Activated T-cell treated with anti-CD3 and anti-CD28 coated beads, Interleukin-2, amount 50 U/mL, for 4 hours (primary cell): ENCODE measurements around the gene STK32A. TPM values are rescaled to one million over a fixed set of nuclear protein-coding genes. Genes with fewer than 3 reads are reported as not detected.

Experiments
- ATAC-seq, 2 donors: fragments of 200-7000 bp; cut with Tn5 transposase; one replicate each; pipeline ENCODE4 v1.10.0; 2021
- DNase-seq: peaks from one replicate; pipeline ENCODE4 v3.0.0-alpha.2; 2020
- H3K27me3 Mint-ChIP-seq: one replicate; pipeline ENCODE4 v1.8.0; 2021; ENCODE audit warnings: low read depth, mixed read lengths
- H3K36me3 Mint-ChIP-seq: one replicate; pipeline ENCODE4 v1.8.0; 2022; ENCODE audit warnings: mixed read lengths; ENCODE audit not compliant: insufficient read depth
- H3K4me1 Mint-ChIP-seq: one replicate; pipeline ENCODE4 v1.8.0; 2021; ENCODE audit warnings: low read depth, mixed read lengths
- H3K4me3 Mint-ChIP-seq: one replicate; pipeline ENCODE4 v1.8.0; 2021; ENCODE audit warnings: mild to moderate bottlenecking, moderate library complexity, mixed read lengths
- H3K9me3 Mint-ChIP-seq: one replicate; pipeline ENCODE4 v1.8.0; 2021; ENCODE audit warnings: mixed read lengths
- total RNA-seq, 3 donors: library from RNA; stranded (reverse); gene quantifications; one replicate each; pipeline ENCODE4 v1.2.1, GENCODE V29; 2021

The STK32A gene
- total RNA-seq, 3 donors from 2014 or later: not detected

DNA sequence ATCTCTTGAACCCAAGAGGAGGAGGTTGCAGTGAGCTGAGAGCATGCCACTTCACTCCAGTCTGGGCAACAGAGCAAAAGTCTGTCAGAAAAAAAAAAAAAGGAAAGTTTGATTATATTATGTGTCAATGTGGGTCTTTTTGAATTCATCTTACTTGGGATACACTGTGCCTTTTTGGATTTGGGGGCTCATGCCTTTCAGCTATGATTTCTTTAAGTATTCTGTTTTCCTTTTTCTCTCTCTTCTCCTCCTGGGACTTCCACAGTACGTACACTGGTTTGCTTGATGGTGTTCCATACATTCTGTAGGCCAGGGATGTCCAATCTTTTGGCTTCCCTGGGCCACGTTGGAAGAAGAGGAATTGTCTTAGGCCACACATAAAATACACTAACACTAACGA lies 146.7 kb downstream of the STK32A start:
- no peaks in the 10 kb centered on the region for H3K27me3 Mint-ChIP-seq
- no peaks in the 10 kb centered on the region for H3K9me3 Mint-ChIP-seq
- ATAC-seq: no peak
- H3K4me1 Mint-ChIP-seq: no peaks in the 10 kb centered on the region
- no peak for DNase-seq
- H3K36me3 Mint-ChIP-seq: no peaks in the 10 kb centered on the region
- H3K4me3 Mint-ChIP-seq: no peak overlapping the region

- DNase-seq: no peak
- Mint-ChIP-seq H3K4me3 (no peak overlapping the region), H3K9me3 (no peaks in the 10 kb centered on the region), H3K27me3 (no peaks in the 10 kb centered on the region), H3K4me1 (no peaks in the 10 kb centered on the region), H3K36me3 (no peaks in the 10 kb centered on the region)
- no peak for ATAC-seq
Measured at GRCh38 chr5:147382776-147383175, 147.9 kb downstream of the STK32A start.

- Mint-ChIP-seq H3K27me3 (no peaks in the 10 kb centered on the region), H3K36me3 (no peaks in the 10 kb centered on the region), H3K4me1 (no peaks in the 10 kb centered on the region), H3K4me3 (no peak overlapping the region), H3K9me3 (no peaks in the 10 kb centered on the region)
- DNase-seq: no peak
- no peak for ATAC-seq
Measured at GRCh38 chr5:147384346-147385193, 149.7 kb downstream of the STK32A start.

DNA sequence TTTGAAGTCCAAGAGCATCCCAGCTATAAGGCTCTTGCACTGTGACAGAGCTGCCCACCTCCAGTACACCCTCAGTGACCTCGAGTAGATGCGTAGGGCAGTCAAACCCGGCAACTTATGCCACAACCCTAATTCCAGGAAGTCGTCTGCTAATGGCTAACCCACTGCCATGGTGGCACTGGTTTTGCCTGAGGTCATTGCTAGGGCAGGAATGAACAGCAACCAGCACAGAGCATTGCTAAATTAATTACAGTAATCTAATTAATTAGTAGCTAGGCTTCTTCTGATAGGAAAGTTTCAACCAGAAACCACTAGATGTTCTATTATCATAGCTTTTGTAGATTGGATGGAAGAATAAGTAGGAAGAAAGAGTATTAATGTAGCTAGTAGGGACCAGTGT lies 152.3 kb downstream of the STK32A start:
- Mint-ChIP-seq H3K27me3 (peaks cover 4% of the 10 kb centered on the region), H3K36me3 (no peaks in the 10 kb centered on the region), H3K9me3 (no peaks in the 10 kb centered on the region), H3K4me3 (no peak overlapping the region), H3K4me1 (no peaks in the 10 kb centered on the region)
- ATAC-seq (no peak), DNase-seq (no peak)

GRCh38 chr5:147388184-147389108 lies 153.6 kb downstream of the STK32A start:
- no peak for ATAC-seq
- Mint-ChIP-seq H3K9me3 (no peaks in the 10 kb centered on the region), H3K36me3 (no peaks in the 10 kb centered on the region)

DNA sequence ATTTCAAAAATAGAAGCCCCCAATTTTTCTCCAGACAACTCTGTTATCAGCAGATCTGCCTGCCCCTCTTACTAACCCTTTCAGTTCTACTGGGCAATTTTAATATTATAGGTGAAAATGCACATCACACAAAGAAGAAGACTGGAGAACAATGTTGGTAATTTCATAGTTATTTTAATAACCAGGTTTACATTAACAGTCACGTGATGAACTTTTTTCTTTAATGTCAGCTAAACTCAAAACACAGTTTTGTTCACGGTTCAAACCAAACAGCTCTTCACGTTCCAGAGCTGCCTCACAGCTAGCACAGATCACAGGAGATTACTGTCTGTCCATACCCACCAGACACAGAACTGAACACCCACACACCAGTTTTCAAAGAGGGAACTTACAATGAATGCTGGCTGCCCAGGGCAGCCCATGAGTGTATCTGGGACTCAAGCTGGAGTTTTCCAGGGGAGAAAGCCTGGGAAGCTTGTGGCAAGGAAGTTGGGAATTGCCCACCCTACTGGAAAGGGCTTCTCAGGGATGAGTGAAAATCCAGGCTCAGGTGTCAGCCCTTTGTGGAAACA lies 155.9 kb downstream of the STK32A start:
- DNase-seq (no peak), ATAC-seq (no peak)
- no peaks in the 10 kb centered on the region for H3K4me1 Mint-ChIP-seq
- H3K36me3 Mint-ChIP-seq: no peaks in the 10 kb centered on the region
- no peaks in the 10 kb centered on the region for H3K9me3 Mint-ChIP-seq
- H3K4me3 Mint-ChIP-seq: no peak overlapping the region
- peaks cover 4% of the 10 kb centered on the region for H3K27me3 Mint-ChIP-seq

More at GRCh38 chr5:147388184-147389108, 153.6 kb downstream of the STK32A start:
- Mint-ChIP-seq H3K4me3 (no peak overlapping the region), H3K4me1 (no peaks in the 10 kb centered on the region), H3K27me3 (peaks cover 4% of the 10 kb centered on the region)
- no peak for DNase-seq

DNA sequence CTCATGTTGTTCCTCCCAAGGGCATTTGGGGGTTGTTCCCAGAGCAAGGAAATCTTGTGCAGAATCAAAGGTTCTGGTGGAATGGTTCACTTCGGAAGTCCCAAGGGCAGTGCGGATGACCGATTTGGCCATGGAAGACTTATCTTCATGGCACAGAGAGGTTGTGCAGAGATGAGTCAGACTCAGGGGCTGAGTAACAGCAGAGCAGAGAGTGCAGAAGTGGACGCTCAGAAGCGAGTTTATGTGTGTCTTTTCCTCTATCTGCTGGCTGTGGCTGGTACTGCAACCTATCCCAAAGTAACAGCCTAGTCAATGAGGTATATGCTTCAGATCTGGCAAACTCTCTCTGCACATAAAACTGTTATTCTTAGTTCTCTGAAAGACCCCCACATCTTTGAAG lies 157.0 kb downstream of the STK32A start:
- Mint-ChIP-seq H3K4me3 (no peak overlapping the region), H3K27me3 (peaks cover 4% of the 10 kb centered on the region), H3K4me1 (no peaks in the 10 kb centered on the region), H3K36me3 (no peaks in the 10 kb centered on the region), H3K9me3 (no peaks in the 10 kb centered on the region)
- ATAC-seq: no peak
- DNase-seq: no peak

DNA sequence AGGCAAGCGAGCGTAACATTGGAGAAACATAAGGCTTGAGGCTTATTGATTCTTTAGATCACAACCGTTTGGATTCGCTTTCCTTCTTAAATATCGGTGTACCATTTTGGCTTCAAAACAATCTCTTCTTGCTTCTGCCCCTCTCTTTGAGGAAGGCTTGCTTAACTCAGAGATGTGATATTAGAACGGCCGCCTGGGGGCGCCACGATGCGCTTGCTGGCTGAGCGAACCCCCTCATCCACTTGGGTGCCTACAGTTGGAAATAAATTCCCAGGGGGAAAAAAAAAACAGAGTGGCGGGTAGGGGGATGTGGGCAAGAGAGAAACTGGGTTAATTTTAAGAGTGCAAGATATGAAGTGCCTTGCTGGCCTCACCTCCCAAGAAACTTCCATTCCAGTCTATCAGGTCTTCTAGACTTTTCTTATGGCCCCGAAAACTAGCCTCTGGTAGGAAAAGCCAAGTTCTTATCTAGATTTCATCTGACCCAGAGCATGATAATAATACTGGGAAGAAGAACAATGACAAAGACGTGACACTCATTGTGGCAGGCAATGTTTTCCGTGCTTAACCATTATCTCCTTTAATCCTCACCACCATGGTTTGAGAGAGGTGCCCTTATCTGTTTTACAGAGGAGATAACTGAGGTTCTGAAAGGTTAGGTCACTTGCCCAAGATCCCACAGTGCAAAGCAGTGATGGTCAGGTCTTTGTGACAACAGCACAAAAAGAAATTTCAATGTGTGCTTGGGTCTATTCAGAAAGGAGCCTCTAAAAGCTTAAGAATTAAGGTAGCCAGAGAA lies 159.2 kb downstream of the STK32A start:
- Mint-ChIP-seq H3K4me3 (no peak overlapping the region), H3K4me1 (no peaks in the 10 kb centered on the region), H3K9me3 (no peaks in the 10 kb centered on the region), H3K27me3 (peaks cover 4% of the 10 kb centered on the region), H3K36me3 (no peaks in the 10 kb centered on the region)
- no peak for ATAC-seq
- DNase-seq: no peak

- ATAC-seq: no peak
- no peaks in the 10 kb centered on the region for H3K36me3 Mint-ChIP-seq
Measured at GRCh38 chr5:147396070-147396823, 161.4 kb downstream of the STK32A start.

DNA sequence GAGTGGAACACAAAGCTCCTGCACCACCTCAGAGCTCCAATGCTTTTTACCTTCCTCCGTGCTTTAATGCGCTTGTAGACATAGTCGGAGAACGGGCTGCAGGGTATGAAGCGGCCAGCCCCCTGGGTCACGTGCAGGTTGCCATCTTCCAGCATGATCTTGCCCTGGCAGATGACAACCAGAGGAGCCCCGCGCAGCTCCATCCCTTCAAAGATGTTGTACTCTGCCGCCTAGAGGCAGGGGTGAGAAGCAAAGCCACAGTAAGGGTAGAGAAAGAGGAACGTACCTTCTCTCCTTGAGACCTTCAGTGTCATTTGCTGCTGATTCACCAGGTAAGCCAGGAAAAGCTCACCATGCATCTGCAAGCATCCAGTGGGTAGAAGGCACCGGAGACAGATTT lies 162.8 kb downstream of the STK32A start:
- Mint-ChIP-seq H3K27me3 (no peaks in the 10 kb centered on the region), H3K4me3 (no peak overlapping the region), H3K9me3 (no peaks in the 10 kb centered on the region), H3K4me1 (no peaks in the 10 kb centered on the region), H3K36me3 (no peaks in the 10 kb centered on the region)
- DNase-seq: no peak
- no peak for ATAC-seq

More at GRCh38 chr5:147396070-147396823, 161.4 kb downstream of the STK32A start:
- Mint-ChIP-seq H3K27me3 (no peaks in the 10 kb centered on the region), H3K4me1 (no peaks in the 10 kb centered on the region), H3K9me3 (no peaks in the 10 kb centered on the region), H3K4me3 (no peak overlapping the region)
- no peak for DNase-seq

GRCh38 chr5:147398860-147399259 lies 164.0 kb downstream of the STK32A start:
- Mint-ChIP-seq H3K9me3 (no peaks in the 10 kb centered on the region), H3K36me3 (no peaks in the 10 kb centered on the region), H3K4me3 (no peak overlapping the region), H3K27me3 (no peaks in the 10 kb centered on the region), H3K4me1 (no peaks in the 10 kb centered on the region)
- no peak for ATAC-seq
- DNase-seq: no peak

GRCh38 chr5:147400126-147400809 lies 165.4 kb downstream of the STK32A start:
- peaks cover 4% of the 10 kb centered on the region for H3K27me3 Mint-ChIP-seq
- no peaks in the 10 kb centered on the region for H3K4me1 Mint-ChIP-seq
- DNase-seq (no peak), ATAC-seq (no peak)
- no peaks in the 10 kb centered on the region for H3K9me3 Mint-ChIP-seq
- H3K4me3 Mint-ChIP-seq: no peak overlapping the region
- no peaks in the 10 kb centered on the region for H3K36me3 Mint-ChIP-seq

DNA sequence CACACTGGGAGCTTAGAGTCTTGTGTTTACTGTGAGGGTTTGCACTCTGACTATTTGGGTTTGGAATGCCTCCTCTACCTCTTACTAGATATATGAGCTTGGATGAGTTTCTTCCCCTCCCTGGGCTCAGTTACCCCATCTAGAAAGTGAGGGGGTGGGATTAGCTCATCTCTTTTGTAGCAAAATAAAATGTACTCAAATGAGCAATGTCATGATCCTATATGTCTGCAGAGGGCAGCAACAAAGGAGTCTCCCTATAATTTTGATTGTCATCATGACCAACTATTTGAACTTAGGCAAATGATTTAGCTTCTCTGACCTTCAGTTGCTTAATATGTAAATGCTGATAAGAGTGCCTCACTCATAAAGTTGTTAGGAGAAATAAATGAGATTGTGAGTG lies 166.1 kb downstream of the STK32A start:
- Mint-ChIP-seq H3K4me1 (no peaks in the 10 kb centered on the region), H3K36me3 (no peaks in the 10 kb centered on the region), H3K4me3 (no peak overlapping the region), H3K9me3 (no peaks in the 10 kb centered on the region), H3K27me3 (peaks cover 4% of the 10 kb centered on the region)
- DNase-seq (no peak), ATAC-seq (no peak)
